Neural crest cell (in vitro differentiated cells): Measurements from ENCODE around the gene BTBD9. TPM values are rescaled to one million over a fixed set of nuclear protein-coding genes. Genes with fewer than 3 reads are reported as not detected.
A peak's percentile ranks its signal among the peaks of the same experiment; 100 is the strongest.

Experiments used
- DNase-seq: peaks from one replicate; pipeline ENCODE4 v3.0.0; 2021; ENCODE audit warnings: low read depth, mixed read lengths, low spot score
- H3K27ac Mint-ChIP-seq: one replicate; pipeline ENCODE4 v1.8.0; 2021; ENCODE audit warnings: mild to moderate bottlenecking, mixed read lengths; ENCODE audit not compliant: unreplicated experiment
- H3K27me3 Mint-ChIP-seq: 2 replicates; pipeline ENCODE4 v1.8.0; 2021; ENCODE audit warnings: low read depth, mild to moderate bottlenecking, mixed read lengths
- H3K36me3 Mint-ChIP-seq: 2 replicates; pipeline ENCODE4 v1.8.0; 2021; ENCODE audit warnings: low read depth, mild to moderate bottlenecking, mixed read lengths
- H3K4me1 Mint-ChIP-seq: 2 replicates; pipeline ENCODE4 v1.8.0; 2021; ENCODE audit warnings: mixed read lengths
- H3K4me3 Mint-ChIP-seq: one replicate; pipeline ENCODE4 v1.8.0; 2021; ENCODE audit warnings: mild to moderate bottlenecking, mixed read lengths
- H3K9me3 Mint-ChIP-seq: 2 replicates; pipeline ENCODE4 v1.8.0; 2021; ENCODE audit warnings: mixed read lengths
- CTCF ChIP-seq: fragments of 200-600 bp; sonication (generic); conservative IDR thresholded peaks from 2 replicates; pipeline ENCODE4 v1.5.0; 2021; ENCODE audit warnings: antibody characterized with exemption, mild to moderate bottlenecking
- total RNA-seq: library from RNA; stranded (reverse); gene quantifications from 2 replicates; pipeline ENCODE4 v1.2.1, GENCODE V29; 2021

The BTBD9 gene
- total RNA-seq, 1 donor from 2014 or later, result 18.0 TPM

DNA sequence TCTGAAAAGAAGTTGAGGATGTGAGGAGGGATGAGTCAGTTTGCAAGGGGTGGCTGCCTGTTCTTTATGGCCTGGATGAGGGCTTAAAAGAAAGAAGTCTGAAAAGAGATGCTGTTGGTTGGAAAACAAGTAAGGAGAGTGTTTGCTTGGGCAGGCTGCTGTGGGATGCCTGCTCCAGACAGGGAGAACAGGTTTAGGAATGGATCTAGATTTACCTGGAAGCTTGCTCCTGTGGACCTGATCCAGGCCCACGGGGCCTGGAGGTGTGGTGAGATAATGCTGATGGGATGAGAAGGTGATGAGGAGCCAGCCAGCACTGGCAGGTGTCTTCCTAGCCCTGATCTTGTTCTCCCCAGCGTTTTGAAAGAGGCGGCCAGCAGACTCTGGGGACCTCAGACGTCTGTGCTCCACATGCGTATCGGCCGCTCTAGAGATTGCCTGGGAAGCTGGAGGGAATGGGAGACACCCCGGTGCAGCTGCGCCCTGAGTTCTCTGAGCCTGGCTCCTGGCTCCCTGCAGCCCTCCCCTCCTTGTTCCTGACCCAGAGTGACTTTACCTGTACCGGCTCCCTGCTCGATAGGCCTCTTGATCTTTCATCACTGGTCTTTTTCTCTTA is 488.9 kb downstream of the BTBD9 start:
- TF ChIP-seq CTCF, result no peak
- peak overlapping the region; percentile 28 for H3K27ac Mint-ChIP-seq
- no peak for DNase-seq
- no peak overlapping the region for H3K4me3 Mint-ChIP-seq
- H3K36me3 Mint-ChIP-seq, result no peaks in the 10 kb centered on the region
- peaks cover 28% of the 10 kb centered on the region for H3K4me1 Mint-ChIP-seq
- H3K27me3 Mint-ChIP-seq, result no peaks in the 10 kb centered on the region
- H3K9me3 Mint-ChIP-seq, result no peaks in the 10 kb centered on the region

GRCh38 chr6:38150021-38150420 is 489.7 kb downstream of the BTBD9 start:
- Mint-ChIP-seq H3K4me3 (no peak overlapping the region), H3K36me3 (no peaks in the 10 kb centered on the region), H3K27me3 (no peaks in the 10 kb centered on the region), H3K9me3 (no peaks in the 10 kb centered on the region), H3K27ac (no peak overlapping the region), H3K4me1 (peaks cover 26% of the 10 kb centered on the region)
- no peak for DNase-seq
- no peak for TF ChIP-seq CTCF

GRCh38 chr6:38149531-38149930 is 490.2 kb downstream of the BTBD9 start:
- TF ChIP-seq CTCF, result no peak
- Mint-ChIP-seq H3K4me1 (peaks cover 23% of the 10 kb centered on the region), H3K36me3 (no peaks in the 10 kb centered on the region), H3K4me3 (no peak overlapping the region), H3K9me3 (no peaks in the 10 kb centered on the region), H3K27me3 (no peaks in the 10 kb centered on the region), H3K27ac (no peak overlapping the region)
- no peak for DNase-seq

GRCh38 chr6:38148606-38149005 is 491.1 kb downstream of the BTBD9 start:
- no peak for TF ChIP-seq CTCF
- peaks cover 23% of the 10 kb centered on the region for H3K4me1 Mint-ChIP-seq
- no peaks in the 10 kb centered on the region for H3K27me3 Mint-ChIP-seq
- H3K36me3 Mint-ChIP-seq, result no peaks in the 10 kb centered on the region
- no peak overlapping the region for H3K4me3 Mint-ChIP-seq
- no peak for DNase-seq
- no peaks in the 10 kb centered on the region for H3K9me3 Mint-ChIP-seq
- no peak overlapping the region for H3K27ac Mint-ChIP-seq

GRCh38 chr6:38146734-38147027 is 493.0 kb downstream of the BTBD9 start:
- H3K27me3 Mint-ChIP-seq, result no peaks in the 10 kb centered on the region
- DNase-seq, result no peak
- H3K9me3 Mint-ChIP-seq, result no peaks in the 10 kb centered on the region
- H3K4me1 Mint-ChIP-seq, result peaks cover 23% of the 10 kb centered on the region
- H3K4me3 Mint-ChIP-seq, result no peak overlapping the region
- no peak for TF ChIP-seq CTCF
- H3K27ac Mint-ChIP-seq, result no peak overlapping the region
- no peaks in the 10 kb centered on the region for H3K36me3 Mint-ChIP-seq
